IMR-90 (cell line): ENCODE results near the gene KMT2C. TPM values are rescaled to one million over a fixed set of nuclear protein-coding genes. Genes with fewer than 3 reads are reported as not detected.

Experiments used
- ATAC-seq: fragments of 200-7000 bp; cut with Tn5 transposase; 2 replicates; pipeline ENCODE4 v1.9.1; 2020; ENCODE audit warnings: low read depth, mild to moderate bottlenecking, moderate library complexity
- BruUV-seq: library from RNA; stranded (reverse); fragments of 400-500 nt; replicated peaks from 2 replicates; lab custom pipeline; 2021; lab: Mats Ljungman, UMichigan
- CTCF ChIA-PET: fragments of 300-600 bp; formaldehyde crosslinking; extraction: SDS; loops from one replicate; lab custom pipeline; 2021; ENCODE audit warnings: antibody characterized with exemption; lab: Yijun Ruan, JAX
- POLR2A ChIA-PET: fragments of 300-600 bp; sonication (Branson Sonifier 250); formaldehyde crosslinking; loops from one replicate; lab custom pipeline; 2022; ENCODE audit warnings: antibody characterized with exemption; ENCODE audit not compliant: unreplicated experiment; lab: Charles Lee
- DNase-seq: peaks from one replicate; pipeline ENCODE4 v3.0.0; 2013
- H2AFZ ChIP-seq: replicated peaks from 2 replicates; pipeline ENCODE3; 2013; ENCODE audit warnings: low read length, mild to moderate bottlenecking; ENCODE audit not compliant: poor library complexity
- H2AK5ac ChIP-seq: 2 replicates; pipeline ENCODE4 v1.6.1; 2013; ENCODE audit warnings: low read depth, low read length, inconsistent platforms
- H2AK9ac ChIP-seq: replicated peaks from 2 replicates; pipeline ENCODE3; 2013; ENCODE audit warnings: mild to moderate bottlenecking, low read depth, low read length, moderate library complexity; ENCODE audit not compliant: poor library complexity
- H2BK120ac ChIP-seq: 2 replicates; pipeline ENCODE4 v1.6.1; 2013; ENCODE audit warnings: low read depth, low read length, inconsistent platforms
- H2BK15ac ChIP-seq: 3 replicates; pipeline ENCODE4 v1.6.1; 2013; ENCODE audit warnings: low read depth, low read length, inconsistent platforms
- H2BK20ac ChIP-seq: 2 replicates; pipeline ENCODE4 v1.6.1; 2013; ENCODE audit warnings: low read depth, mild to moderate bottlenecking, inconsistent platforms, low read length, moderate library complexity
- H2BK5ac ChIP-seq: 2 replicates; pipeline ENCODE4 v1.6.1; 2013; ENCODE audit warnings: mild to moderate bottlenecking, low read depth, low read length, inconsistent platforms; ENCODE audit not compliant: poor library complexity, severe bottlenecking
- H3K14ac ChIP-seq: replicated peaks from 2 replicates; pipeline ENCODE4 v1.6.1; 2013; ENCODE audit warnings: low read depth, low read length, inconsistent platforms
- H3K18ac ChIP-seq: 2 replicates; pipeline ENCODE4 v1.6.1; 2013; ENCODE audit warnings: low read depth, low read length, control low read depth
- H3K23ac ChIP-seq: 2 replicates; pipeline ENCODE4 v1.6.1; 2013; ENCODE audit warnings: low read depth, low read length, inconsistent platforms
- H3K27ac ChIP-seq: 2 replicates; pipeline ENCODE4 v1.5.1; 2013; ENCODE audit warnings: mild to moderate bottlenecking, control low read depth, low read length; ENCODE audit not compliant: insufficient read depth
- H3K27me3 ChIP-seq: 2 replicates; pipeline ENCODE4 v1.6.1; 2013; ENCODE audit warnings: low read length; ENCODE audit not compliant: control insufficient read depth, insufficient read depth
- H3K36me3 ChIP-seq: 2 replicates; pipeline ENCODE4 v1.6.1; 2013; ENCODE audit warnings: low read length, mixed read lengths; ENCODE audit not compliant: control insufficient read depth, insufficient read depth
- H3K4ac ChIP-seq: 2 replicates; pipeline ENCODE4 v1.6.1; 2013; ENCODE audit warnings: low read depth, low read length, inconsistent platforms
- H3K4me1 ChIP-seq: 2 replicates; pipeline ENCODE4 v1.6.1; 2013; ENCODE audit warnings: low read length, mixed read lengths; ENCODE audit not compliant: control insufficient read depth, insufficient read depth
- H3K4me2 ChIP-seq: 2 replicates; pipeline ENCODE4 v1.6.1; 2013; ENCODE audit warnings: low read depth, mild to moderate bottlenecking, control low read depth, low read length, moderate library complexity
- H3K4me3 ChIP-seq: 2 replicates; pipeline ENCODE4 v1.5.1; 2013; ENCODE audit warnings: low read depth, mild to moderate bottlenecking, control low read depth, low read length, moderate library complexity; ENCODE audit not compliant: insufficient read depth
- H3K56ac ChIP-seq: 2 replicates; pipeline ENCODE4 v1.6.1; 2013; ENCODE audit warnings: low read length, inconsistent platforms; ENCODE audit not compliant: insufficient read depth; ENCODE audit errors: extremely low read depth
- H3K79me1 ChIP-seq, 2 experiments: 2 replicates each; pipeline ENCODE4 v1.6.1; 2013; ENCODE audit warnings: low read length in 2 of 2, inconsistent platforms in 1 of 2, low read depth in 1 of 2
- H3K9ac ChIP-seq: 2 replicates; pipeline ENCODE4 v1.6.1; 2013; ENCODE audit warnings: low read depth, low read length, control low read depth
- H3K9me1 ChIP-seq: 2 replicates; pipeline ENCODE4 v1.6.1; 2013; ENCODE audit warnings: low read length, inconsistent platforms; ENCODE audit not compliant: insufficient read depth
- H3K9me3 ChIP-seq: 2 replicates; pipeline ENCODE4 v1.6.1; 2013; ENCODE audit warnings: low read length; ENCODE audit not compliant: control insufficient read depth, insufficient read depth
- H4K20me1 ChIP-seq: 2 replicates; pipeline ENCODE4 v1.6.1; 2013; ENCODE audit warnings: low read length, inconsistent platforms; ENCODE audit not compliant: insufficient read depth
- H4K5ac ChIP-seq: 2 replicates; pipeline ENCODE4 v1.6.1; 2013; ENCODE audit warnings: mild to moderate bottlenecking, low read depth, low read length, control low read depth
- H4K8ac ChIP-seq, 2 experiments: 2 replicates each; pipeline ENCODE4 v1.6.1; 2013; ENCODE audit warnings: low read depth in 2 of 2, low read length in 2 of 2, control low read depth in 1 of 2, inconsistent platforms in 1 of 2
- H4K91ac ChIP-seq: 2 replicates; pipeline ENCODE4 v1.6.1; 2013; ENCODE audit warnings: low read depth, low read length, inconsistent platforms; ENCODE audit not compliant: insufficient read depth
- MAFK ChIP-seq: IDR thresholded peaks from 2 replicates; pipeline ENCODE4 v1.6.1; 2012; ENCODE audit warnings: low read depth, low read length, improper control_type of control experiment
- MAZ ChIP-seq: IDR thresholded peaks from 2 replicates; pipeline ENCODE4 v1.6.1; 2012; ENCODE audit warnings: low read depth, mild to moderate bottlenecking, low read length, improper control_type of control experiment, moderate library complexity, borderline replicate concordance
- RCOR1 ChIP-seq: IDR thresholded peaks from 2 replicates; pipeline ENCODE4 v1.6.1; 2012; ENCODE audit warnings: mild to moderate bottlenecking, low read length, improper control_type of control experiment; ENCODE audit not compliant: insufficient replicate concordance
- WGBS, 2 experiments: methylation state at CpG; one replicate each; pipeline versions ENCODE4 v1.1.5 to v1.1.7; 2013; ENCODE audit warnings: missing lambda C conversion rate in 2 of 2; ENCODE audit not compliant: insufficient read length in 1 of 2; ENCODE audit errors: extremely low coverage in 2 of 2; 5-methylcytosine and 5-hydroxymethylcytosine counted together
- dilution Hi-C: fragments of 300-500 bp; cut with HindIII; formaldehyde crosslinking; loops from one replicate; pipeline ENCODE4 v1.14.3; 2018; ENCODE audit warnings: low sequenced_read_pairs; ENCODE audit not compliant: unreplicated experiment
- in situ Hi-C: fragments of 300-500 bp; cut with MboI; formaldehyde crosslinking; loops from 3 replicates; pipeline ENCODE4 v1.14.3; 2019; ENCODE audit warnings: low sequenced_read_pairs, inconsistent platforms, mixed read lengths
- intact Hi-C: fragments of 100-400 bp; cut with micrococcal nuclease; formaldehyde crosslinking; loops from 2 replicates; pipeline ENCODE4 v1.10.0; 2022
- polyA plus RNA-seq, 3 experiments: library from polyadenylated mRNA; depleted of rRNA; stranded (reverse); fragments of >200 nt; gene quantifications; 2 replicates each; pipeline ENCODE4 v1.2.3, GENCODE V29; 2012; ENCODE audit warnings: low replicate concordance in 1 of 3
- total RNA-seq: library from RNA; depleted of rRNA; stranded (reverse); fragments of >200 nt; gene quantifications from 2 replicates; pipeline ENCODE4 v1.2.3, GENCODE V29; 2012
- TF ChIP-seq, protein P1 (sequence below): fragments of 150-350 bp; IDR thresholded peaks from 2 replicates; pipeline ENCODE4 v1.6.1; 2016; ENCODE audit warnings: low read depth, mild to moderate bottlenecking, low read length, moderate library complexity, borderline replicate concordance
- TF ChIP-seq, protein P2 (sequence below): fragments of 150-350 bp; IDR thresholded peaks from 2 replicates; pipeline ENCODE4 v1.6.1; 2017; ENCODE audit warnings: mild to moderate bottlenecking, antibody characterized with exemption, low read length, low read depth

KMT2C gene
- total and polyA plus RNA-seq, 2 of the 4 experiments (the other 2 are of a cell fraction): 8.0 to 23.3 TPM

GRCh38 chr7:152329469-152329868 is 106.3 kb downstream of the KMT2C start:
- intact Hi-C loops (no loop called here), dilution Hi-C loops (no loop called here), in situ Hi-C loops (loop anchor here (25.0 kb wide), 1 partner anchor 483 kb away; no protein-coding TSS in a partner anchor)
- TF ChIP-seq RCOR1 (no peak), MAFK (no peak), MAZ (no peak)
- TF ChIP-seq, protein P1, sequence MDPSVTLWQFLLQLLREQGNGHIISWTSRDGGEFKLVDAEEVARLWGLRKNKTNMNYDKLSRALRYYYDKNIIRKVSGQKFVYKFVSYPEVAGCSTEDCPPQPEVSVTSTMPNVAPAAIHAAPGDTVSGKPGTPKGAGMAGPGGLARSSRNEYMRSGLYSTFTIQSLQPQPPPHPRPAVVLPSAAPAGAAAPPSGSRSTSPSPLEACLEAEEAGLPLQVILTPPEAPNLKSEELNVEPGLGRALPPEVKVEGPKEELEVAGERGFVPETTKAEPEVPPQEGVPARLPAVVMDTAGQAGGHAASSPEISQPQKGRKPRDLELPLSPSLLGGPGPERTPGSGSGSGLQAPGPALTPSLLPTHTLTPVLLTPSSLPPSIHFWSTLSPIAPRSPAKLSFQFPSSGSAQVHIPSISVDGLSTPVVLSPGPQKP: no peak
- TF ChIP-seq, protein P2, sequence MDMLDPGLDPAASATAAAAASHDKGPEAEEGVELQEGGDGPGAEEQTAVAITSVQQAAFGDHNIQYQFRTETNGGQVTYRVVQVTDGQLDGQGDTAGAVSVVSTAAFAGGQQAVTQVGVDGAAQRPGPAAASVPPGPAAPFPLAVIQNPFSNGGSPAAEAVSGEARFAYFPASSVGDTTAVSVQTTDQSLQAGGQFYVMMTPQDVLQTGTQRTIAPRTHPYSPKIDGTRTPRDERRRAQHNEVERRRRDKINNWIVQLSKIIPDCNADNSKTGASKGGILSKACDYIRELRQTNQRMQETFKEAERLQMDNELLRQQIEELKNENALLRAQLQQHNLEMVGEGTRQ: no peak
- H3K27me3 ChIP-seq: no peaks in the 10 kb centered on the region
- H3K79me1 ChIP-seq: peaks cover 23 to 51% of the 10 kb centered on the region in 2 experiments
- H4K8ac ChIP-seq: no peak overlapping the region
- no peak overlapping the region for H2AFZ ChIP-seq
- 100% methylated on average over 1 of the region's 2 CpGs; no CpG with 5 or more reads in 1 of the 2 experiments for WGBS, 2 experiments
- H3K9ac ChIP-seq: no peak overlapping the region
- no peak overlapping the region for H2BK15ac ChIP-seq
- no peak overlapping the region for H2AK5ac ChIP-seq
- H3K4ac ChIP-seq: no peak overlapping the region
- ChIA-PET POLR2A (no interaction called here), CTCF (no interaction called here)
- no peak overlapping the region for H3K23ac ChIP-seq
- H2BK5ac ChIP-seq: peak overlapping the region; percentile 13
- H3K4me2 ChIP-seq: no peak overlapping the region
- H3K14ac ChIP-seq: no peak overlapping the region
- no peak overlapping the region for H2BK20ac ChIP-seq
- no peak overlapping the region for H2AK9ac ChIP-seq
- no peak overlapping the region for H4K91ac ChIP-seq
- peaks cover 2% of the 10 kb centered on the region; the same call in 1 of the 2 replicates for H3K9me1 ChIP-seq
- H3K9me3 ChIP-seq: no peaks in the 10 kb centered on the region
- no peak overlapping the region for H3K4me3 ChIP-seq
- ATAC-seq (no peak), DNase-seq (no peak)
- H2BK120ac ChIP-seq: no peak overlapping the region
- no TSS peak for BruUV-seq
- H3K27ac ChIP-seq: no peak overlapping the region
- H3K18ac ChIP-seq: no peak overlapping the region
- peaks cover 13% of the 10 kb centered on the region for H3K36me3 ChIP-seq
- H4K5ac ChIP-seq: no peak overlapping the region
- no peak overlapping the region for H3K56ac ChIP-seq
- peaks cover 2% of the 10 kb centered on the region; the same call in 1 of the 2 replicates for H3K4me1 ChIP-seq
- peaks cover 12% of the 10 kb centered on the region for H4K20me1 ChIP-seq
